ENCODE data around the gene HTR4.

The HTR4 gene

DNA sequence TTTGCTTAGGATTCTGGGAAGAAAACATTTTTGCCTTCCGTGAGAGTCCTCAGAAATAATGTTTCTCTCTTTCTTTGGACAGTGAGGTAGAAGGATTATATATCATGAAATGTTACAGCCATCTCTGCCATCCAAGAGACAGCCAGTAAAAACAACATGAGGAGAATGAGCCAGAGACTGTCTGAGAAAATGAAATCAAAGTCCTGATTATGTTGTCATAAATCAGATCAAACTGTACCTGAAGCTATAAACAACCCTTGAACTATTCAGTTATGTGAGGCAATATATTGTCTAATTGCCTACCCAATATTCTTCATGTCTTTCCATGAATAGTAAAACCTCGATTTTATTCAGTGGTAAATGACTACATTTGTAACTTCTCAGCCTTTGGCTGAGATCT lies 9.2 kb upstream of the HTR4 start:
- FAIRE-seq: no peak

DNA sequence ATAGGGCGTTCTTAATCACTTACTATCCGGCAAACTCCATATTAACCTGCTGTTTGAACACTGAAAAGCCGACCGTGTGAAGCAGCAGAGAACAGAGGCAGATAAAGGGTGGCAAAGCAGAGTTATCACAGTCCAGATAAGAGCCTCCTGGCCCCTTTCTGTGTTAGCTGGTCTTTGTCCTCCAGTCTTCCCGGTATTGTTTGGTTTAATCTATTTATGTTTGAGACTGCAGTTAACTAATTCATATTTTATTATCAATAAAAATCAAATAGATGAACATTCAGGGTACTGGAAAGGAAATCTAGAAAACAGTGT lies 6.0 kb upstream of the HTR4 start:
- FAIRE-seq: no peak

DNA sequence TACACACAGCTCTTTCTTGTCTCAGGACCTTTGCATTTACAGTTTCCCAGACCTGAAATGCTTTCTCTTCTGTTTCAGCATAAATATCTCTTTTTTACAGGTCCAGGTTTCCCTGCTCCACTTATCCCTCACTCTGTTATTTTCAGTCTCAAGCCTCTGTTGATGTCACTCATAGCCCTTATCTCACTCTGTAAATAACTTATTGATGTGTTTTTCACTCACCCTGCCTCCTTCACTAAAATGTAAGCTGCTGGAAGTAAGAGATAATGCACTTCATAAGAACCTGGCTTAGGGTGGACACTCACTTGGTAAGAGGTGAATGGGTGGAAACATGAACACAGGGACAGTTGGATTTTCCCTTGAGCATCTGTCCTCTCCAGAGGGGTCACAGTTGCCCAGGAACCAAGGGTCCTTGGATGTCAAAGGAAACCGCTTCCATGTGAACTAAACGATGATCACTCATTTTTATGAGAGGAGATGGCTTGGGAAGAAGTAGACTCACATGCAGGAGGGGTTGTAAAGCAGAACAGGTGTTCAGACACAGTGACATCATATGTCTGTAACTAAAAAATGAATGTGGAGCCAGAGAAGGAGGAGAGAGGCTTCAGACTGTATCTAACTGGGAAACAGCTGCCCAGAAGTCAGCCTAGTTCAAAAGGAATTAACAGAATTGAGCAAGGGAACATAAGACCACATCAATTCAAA lies 5.5 kb upstream of the HTR4 start:
- FAIRE-seq: no peak

DNA sequence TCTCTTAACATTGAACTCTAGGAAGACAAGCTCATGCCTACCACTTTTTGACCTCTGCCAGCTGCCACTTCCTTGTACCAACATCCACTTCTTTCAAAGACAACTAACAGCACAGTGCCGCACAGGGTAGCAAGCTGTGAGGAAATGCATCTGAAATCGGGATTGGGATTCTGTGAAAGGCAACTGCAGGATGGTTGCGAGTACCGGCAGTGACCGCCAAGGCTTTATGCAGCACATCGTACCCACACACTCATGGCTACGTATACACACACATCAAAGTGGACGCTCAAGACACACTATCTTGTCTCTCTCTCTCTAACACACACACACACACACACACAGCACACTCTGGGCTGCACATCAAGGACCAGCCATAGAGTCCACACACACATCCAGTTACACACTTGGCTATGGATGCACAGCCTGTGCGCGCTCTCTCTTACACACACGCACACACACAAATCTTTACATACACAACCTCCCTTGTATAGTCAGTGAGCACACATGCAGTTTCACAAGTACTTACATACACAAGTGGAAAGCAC lies 964 bp downstream of the HTR4 start:
- no peak for FAIRE-seq

DNA sequence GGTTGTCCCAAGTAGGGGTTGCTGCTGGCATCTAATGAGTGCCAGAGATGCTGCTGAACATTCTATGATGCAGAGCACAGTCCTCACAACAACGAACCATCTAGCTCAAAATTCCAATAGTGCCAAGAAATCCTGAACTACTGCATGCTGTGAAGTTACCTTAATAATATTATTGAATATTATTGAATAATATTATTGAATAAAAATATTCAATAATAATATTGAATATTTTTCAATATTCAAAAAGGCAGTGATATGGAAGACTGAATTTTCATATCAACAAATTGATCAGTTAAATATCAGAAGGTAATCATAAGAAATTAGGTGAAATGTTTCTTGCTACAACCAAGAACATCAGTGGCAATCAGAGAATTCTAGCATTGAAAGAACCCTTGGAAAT lies 2.8 kb downstream of the HTR4 start:
- no peak for FAIRE-seq

DNA sequence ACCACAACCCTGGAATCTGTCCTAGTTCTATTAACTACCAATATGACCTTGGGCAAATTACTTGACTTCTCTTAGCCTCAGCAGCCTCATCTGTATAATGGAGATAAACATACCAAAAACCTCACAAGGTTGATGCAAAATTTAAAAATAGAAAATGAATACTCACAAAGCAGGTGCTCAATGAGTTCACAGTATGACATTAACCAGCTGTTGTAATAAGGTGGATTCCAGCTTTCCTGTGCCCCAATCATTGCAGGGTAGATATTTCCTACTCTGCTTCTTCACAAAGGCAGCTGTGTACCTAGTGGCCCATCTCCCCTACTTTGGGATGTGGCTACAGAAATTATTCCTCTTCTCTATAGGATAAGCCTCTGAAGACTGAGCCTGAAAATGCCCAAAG lies 8.8 kb downstream of the HTR4 start:
- FAIRE-seq: no peak

DNA sequence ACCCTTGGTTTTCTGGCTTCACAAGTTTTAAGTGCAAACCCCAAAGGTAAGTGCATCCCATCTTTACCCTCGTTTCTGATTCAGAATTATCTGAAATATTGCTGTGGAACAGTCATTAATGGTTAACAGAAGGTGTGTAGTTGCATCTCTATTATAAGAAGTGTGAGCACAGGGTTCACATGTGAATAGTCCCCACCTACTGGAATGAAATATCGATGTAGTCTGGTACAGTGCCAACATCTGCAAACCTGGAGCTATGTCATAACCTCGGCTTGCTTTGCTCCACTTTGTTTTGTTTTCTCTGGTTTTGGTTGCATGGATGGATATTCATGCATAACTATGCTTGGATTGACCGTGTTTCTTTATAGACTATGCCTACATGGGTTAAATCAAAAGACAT lies 12.6 kb downstream of the HTR4 start:
- no peak for FAIRE-seq

DNA sequence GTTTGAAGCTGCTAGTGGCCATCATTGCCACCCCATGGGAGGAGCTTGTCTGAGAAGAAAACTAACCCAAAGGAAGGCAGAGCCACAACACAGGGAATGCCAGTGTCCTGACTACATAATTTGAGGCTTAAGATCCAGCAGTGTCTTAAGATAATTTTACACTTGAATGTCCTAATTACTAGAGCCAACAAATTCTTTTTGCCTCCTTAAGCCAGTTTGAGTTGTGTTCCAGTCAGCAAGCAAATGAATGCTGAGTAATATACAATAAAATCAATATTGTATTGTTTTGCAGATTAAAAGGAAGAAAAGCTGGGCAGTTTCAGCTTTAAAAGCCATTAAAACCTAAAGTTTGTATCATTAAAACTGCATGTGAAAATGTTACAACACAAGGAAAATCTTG lies 13.9 kb downstream of the HTR4 start:
- FAIRE-seq: no peak

DNA sequence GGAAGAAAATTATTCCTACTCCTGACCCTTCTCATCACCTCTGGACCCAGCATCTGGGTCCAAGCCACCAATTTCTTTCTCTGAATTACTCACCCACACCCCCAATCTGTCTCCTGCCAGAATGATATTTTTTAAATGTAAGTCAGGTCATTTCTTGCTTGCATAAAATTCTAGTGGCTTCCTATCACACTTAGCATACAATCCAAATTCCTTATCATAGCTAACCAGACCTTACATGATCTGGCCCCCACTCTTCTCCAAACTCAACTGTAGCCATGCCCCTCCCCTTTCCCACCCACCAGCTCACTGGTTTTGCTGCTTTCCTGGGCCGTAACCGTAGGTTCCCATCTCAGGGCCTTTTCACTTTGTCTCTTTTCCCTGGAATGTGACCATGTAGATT lies 15.2 kb downstream of the HTR4 start:
- no peak for FAIRE-seq

DNA sequence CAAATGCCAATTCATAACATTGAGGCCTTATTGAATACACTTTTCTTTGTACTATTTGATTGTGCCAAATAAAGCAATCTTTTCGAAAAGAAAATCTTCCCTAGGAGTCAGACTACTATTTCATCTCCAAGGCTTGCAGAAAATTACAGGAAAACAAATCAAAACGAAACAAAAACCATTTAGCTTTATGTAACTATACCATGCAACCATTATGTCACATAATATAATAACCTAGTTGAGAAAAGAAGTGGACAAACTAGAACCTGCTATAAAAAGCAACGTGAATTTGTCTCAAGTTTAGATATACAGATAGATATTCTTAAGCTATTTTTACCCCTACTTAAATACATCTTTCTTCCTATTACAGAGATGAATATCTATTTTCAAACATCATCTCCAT lies 18.0 kb downstream of the HTR4 start:
- FAIRE-seq: no peak

DNA sequence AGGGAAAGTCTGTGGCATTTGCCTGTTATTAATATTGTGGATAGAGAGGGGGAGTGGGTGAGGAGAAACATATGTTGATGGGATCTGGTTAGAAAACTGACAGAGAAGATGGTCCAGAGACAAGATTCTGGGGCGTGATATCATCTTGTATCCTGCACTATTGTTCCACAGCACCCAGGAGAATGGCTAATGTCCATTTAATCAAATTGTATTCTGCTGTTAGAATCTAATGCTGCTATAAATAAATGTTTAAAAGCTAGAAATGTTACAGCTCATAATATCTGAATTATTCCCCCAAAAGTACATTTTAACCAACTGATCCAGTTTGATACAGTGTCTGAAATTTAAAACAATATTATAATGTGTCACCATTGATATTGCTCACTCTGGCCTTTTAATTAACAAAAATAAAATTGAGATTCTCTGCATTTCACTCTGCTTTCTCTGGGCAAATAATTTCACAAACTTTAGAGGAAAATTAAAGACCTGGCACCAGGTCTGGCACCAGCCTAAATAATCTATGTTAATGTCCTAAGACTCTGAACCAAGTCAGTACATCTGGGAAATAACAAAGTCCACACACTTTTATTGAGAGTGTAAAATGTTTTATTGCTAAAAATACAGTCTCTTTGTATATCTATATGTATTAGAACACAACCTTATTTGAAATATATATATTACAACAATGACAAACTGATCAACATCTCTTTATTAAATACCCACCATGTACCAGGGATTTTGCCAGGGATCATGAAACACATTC lies 18.8 kb downstream of the HTR4 start:
- no peak for FAIRE-seq

DNA sequence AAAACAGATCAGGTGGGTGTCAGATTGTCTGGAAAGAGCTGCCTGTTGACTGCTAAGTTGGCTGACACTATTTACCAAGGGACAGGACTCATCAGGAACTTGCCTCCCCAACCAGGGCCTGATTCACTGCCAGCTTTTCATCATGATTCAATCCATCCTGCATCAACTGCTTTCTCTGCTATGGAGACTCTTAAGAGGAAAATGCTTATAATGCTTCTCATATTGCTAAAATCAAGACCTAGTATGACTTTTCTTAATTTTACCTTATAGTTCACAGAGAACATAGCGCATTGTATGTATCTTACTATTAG lies 21.3 kb downstream of the HTR4 start:
- no peak for FAIRE-seq

DNA sequence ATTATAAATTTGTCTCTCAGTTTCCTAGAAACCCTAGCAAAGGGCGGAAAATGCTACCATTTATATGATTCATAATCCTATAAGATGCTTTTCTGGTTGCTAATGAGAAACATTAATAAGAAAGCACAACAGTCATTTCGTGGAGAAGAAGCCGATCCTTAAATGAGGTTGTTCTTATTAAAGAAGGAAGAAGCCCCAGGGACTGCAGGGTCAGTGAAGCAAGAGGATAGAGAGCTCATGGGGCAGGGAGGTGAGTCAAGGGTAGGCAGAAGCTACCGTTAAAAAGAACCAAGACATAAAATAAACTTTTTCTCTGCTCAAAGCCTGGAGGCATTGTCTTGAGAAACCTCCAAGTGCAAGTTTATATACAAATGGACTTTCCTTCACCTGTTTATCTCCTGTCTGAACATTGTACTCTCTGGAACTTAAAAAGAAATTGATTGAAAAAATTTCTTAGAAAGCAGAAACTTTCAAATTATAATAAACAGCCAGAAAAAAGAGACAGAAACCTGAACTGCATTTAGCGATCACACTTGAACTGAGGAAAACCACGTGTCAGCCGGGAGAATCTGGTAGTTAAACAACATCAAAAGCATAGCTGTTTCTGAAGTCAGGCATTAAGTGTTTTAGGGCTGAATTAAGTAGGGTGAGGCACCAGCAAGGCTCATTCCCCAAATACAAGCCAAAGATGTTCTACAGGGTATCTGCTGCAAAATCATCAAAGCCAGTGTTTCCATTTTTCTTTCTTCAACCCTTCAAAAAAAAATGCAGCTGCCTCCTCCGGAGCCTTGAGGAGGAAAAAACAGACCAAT lies 21.9 kb downstream of the HTR4 start:
- FAIRE-seq: no peak

DNA sequence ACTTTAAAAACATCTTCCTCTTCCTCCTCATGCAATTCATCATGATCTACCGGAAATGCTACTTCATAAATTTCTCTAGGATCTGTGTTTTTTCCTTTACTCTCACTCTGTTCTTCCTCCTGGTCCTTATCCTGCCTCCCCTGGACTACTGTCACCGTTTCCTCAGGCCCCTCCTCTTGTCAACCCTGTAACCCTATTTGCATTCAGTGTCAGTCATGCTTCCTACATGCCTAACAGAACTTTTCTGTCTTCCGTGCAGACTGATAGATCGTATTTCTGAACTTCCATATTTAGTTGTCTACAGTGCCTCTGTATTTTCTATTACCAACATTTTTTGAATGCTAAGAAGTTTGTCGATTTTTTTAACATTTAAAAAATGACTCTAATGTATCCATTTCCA lies 27.3 kb downstream of the HTR4 start:
- no peak for FAIRE-seq

DNA sequence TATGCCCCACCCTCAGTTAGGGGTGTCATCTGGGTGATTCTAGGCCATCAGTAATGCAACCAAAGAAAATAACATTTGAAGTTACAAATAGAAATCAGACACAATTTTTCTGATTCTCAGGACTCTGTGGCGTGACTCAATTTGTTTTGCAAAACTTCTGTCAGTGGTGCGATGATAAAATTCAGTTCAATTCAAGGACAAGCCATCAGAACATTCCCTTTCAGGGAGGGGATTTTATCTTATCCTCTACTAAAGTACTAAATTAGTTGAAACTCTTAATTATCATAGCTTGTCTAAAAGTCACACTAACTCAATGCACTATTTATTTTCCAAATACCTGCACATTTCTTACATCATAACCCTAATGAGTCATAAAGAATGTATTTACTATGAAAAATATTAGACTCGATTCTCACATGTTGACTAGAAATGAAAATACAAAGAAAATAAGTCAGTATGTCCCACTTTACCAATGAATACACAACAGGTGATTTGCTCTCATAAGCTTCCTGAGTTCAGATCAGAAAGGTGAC lies 28.2 kb downstream of the HTR4 start:
- no peak for FAIRE-seq

DNA sequence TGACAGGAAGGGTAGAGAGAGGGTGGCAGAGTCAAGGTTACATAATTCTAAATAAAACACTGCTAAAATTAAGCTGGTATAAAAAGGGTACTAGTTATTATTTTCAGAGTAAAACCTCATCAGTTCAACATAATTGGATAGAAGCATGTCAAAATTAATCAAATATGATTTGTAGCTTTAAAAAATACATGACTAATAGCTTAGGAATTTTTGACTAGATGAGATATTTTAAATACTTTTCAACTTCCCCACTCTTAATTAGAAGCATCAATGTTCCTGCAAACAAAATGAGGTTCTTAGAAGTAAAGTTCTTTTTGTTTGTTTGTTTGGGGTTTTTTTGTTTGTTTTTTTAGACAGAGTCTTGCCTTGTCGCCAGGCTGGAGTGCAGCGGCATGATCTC lies 29.1 kb downstream of the HTR4 start:
- no peak for FAIRE-seq

DNA sequence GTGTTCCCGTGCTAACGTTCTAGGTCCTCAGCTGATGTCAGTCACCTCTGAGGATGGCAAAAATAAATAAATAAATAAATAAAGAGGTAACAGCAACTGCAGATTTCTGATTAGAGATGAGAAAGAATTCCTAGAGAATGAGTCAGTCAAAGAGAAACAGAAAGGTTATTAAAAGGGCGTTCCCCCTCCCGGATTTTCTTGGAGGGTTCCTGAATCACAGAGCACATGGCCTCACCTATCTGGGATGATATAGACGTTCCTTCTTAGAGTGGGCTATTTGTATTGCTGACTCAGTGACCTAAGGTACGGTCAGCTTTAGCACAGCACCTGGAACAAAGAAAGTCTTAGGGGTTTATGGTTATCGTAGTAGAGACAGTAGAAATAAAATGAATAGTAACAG lies 30.6 kb downstream of the HTR4 start:
- FAIRE-seq: no peak

DNA sequence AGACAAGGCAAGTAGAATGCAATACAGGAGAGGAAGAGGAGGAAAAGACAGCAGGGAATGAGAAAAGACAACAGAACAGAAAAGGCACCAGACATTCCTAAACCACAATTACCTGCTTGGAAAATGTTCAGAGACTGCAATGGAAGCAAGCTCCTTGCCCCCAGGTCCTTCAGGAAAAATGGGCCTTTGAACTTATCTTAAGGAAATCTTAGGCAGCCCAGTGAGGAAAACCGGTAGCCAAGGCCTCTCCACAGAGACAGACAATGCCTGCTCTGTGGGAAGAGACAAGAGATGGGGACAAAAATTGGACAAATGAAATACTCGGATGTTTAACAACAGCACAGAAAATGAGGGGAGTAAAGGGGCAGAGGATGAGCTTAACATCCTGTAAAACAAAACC lies 31.2 kb downstream of the HTR4 start:
- FAIRE-seq: no peak

DNA sequence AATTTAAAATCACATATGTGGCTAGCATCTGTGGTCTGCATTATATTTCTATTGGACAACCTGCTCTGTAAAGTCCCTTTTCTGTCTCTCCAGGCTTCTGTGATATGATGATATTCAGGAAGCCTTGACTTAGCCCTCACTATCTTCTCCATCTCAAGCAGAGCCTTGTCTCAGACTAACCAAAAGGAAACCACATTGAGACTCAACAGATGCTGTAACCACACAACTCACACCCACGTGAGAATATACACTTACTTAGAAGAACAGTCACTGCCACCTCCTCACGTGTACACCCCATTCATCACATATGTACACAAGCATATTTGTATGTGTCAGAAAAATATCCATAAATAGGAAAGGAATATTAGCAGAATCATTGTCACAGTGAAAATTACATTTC lies 33.6 kb downstream of the HTR4 start:
- FAIRE-seq: no peak

DNA sequence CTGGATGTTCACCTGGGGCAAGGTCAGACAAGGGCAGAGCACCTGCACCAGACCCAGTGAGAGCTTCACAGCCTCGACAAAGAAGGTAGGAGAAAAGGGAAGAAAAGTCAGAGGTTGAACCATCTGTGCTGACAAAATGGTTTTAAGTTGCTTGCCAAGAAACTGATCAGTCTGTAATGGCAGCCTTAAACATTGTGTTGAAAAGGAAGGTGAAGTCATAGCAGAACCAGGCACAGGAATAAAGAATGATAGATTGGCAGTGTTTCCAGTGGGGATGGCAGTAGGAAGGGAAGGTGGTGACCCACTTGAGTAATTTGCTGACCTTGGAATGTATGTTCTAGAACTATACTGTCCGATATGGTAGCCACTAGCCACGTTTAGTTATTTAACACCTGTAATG lies 34.2 kb downstream of the HTR4 start:
- no peak for FAIRE-seq

DNA sequence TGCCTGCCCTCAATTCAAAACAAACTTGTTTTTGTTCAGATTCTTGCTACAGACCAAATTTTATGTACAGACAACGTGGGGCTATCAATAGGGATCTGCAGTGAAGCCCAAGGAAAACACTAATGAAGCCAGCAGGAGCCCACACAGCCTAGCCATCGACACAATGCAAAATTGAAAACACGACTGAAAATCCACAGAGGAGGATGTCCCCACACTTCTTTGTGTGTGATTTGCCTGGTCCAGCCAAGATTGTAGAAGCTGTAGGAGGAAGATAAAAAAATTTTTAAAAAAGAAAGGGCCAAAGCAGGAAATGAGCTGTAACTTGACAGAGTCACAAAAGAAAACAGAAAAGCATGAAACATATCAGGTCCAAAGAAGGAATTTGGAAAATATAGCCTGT lies 34.8 kb downstream of the HTR4 start:
- FAIRE-seq: no peak

DNA sequence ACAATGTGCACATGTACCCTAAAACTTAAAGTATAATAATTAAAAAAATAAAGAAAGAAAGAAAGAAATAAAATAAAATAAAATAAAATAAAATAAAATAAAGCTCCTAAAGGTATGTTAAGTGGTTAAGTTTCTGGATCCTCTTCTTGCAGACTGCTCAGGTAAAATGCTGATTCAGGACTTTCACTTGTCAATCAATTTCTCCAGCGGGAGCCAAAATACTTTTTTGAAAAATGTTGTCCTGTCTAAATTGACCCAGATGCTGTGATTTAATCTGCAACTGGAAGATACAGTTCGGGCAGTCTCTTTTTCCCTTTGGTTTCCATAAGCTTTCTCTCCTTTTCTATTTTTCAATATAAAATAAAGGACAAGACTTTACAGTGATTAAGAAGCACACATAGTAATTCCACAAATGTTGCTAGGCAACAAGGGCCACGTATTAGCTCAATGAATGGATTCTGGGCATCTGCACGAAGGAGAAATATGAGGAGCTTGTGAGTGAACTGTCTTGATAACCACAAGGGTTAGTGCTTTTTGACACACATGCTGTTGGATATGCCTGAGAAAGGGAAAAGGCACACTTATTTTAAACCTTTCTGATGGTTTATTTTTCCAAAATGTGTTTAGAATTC lies 38.6 kb downstream of the HTR4 start:
- no peak for FAIRE-seq

DNA sequence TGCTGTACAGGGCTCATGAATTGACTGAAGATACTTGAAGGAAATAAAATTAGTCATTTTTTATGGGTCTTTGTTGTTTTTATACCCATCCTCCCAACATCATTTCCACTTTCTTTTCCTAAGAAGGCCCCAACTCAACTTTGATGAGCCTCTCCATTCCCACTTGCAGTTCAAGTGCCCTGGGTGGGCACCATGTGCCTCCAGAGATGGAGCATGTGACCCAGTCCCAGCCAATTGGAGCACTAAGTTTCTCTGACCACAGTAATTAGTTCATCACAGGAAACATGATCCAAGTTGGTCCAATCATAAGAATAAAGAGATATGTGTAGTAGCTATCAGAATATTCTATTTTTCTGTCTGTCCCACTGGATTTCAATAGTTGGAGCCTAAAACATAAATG lies 46.9 kb downstream of the HTR4 start:
- FAIRE-seq: no peak
